NCI-H345 treated with DMSO at 0.1 percent for 48 hours (cell line): ENCODE measurements around the gene RBMS1.

Experiments used
- DNase-seq: peaks from one replicate; lab custom pipeline; 2025; ENCODE audit not compliant: unreplicated experiment; lab: John Stamatoyannopoulos, UW

RBMS1 gene

DNA sequence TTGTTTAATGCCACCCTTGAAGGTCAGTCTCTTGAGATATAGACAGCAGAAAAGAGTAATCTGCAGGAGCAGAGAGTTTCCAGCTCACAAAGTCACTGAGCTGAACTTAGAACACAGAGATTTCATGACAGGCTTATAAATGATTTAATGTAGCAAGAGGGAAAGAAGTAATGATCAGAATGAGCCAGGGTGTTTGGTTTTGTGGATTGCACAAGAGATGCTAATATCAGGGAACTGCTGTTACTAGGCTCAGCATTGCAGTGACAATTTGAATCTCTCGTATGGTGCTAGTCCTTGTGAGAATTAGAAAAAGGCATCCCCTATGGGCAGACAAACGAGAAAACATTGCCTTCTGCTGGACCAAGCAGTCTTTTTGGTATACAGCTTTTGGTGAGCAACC, 231.9 kb downstream of the RBMS1 start:
- DNase-seq, result no peak

DNA sequence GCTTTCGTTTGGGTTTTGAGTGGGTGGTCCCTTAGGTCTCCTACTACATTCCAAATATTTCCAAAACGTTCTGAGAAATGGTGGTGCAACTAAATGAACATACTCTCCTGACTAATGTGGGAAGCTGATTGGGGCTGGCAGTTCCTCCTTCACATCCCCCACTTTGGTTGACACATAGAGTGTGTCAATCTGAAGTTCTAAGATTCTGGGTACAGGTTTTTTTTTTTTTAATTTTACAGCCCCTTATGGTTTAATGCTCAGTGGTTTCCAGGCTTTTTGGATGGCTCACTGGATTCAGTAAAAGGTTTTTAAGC, 235.2 kb downstream of the RBMS1 start:
- DNase-seq, result no peak

DNA sequence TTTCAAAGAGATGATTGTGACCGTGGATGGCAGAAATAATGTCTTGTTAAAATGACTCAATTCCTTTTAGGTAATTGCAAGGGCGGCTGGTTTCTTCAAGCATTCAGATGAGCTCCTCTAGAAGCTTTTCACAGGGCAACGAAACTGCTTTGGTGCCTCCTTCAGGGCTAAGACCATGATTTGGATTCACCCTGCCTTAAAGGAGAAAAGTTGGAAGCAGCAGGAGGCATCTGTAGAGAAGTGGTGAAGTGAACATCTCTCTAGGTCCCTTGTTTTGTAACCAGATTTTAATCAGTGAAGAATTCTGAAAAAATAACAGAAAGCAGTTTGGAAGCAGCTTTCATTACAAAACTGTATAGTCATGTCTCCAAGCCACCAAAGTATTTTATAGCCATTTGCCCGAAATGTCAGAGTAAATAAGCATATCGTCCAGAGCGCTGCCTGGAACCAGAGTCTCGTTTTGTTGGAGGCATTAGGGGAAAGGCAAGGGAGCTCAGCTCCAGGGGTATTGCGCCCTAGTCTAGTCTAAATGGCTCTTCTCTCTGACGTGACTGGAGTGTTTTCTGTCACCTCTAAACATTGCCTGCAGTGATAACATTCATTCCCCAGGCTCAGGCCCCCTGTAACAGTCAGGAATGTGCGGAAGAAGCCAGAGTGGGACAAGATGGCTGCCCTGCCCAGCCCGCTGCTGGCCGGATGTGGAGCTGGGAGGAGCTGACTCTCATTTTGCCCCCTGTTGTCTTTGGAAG, 235.7 kb downstream of the RBMS1 start:
- no peak for DNase-seq

DNA sequence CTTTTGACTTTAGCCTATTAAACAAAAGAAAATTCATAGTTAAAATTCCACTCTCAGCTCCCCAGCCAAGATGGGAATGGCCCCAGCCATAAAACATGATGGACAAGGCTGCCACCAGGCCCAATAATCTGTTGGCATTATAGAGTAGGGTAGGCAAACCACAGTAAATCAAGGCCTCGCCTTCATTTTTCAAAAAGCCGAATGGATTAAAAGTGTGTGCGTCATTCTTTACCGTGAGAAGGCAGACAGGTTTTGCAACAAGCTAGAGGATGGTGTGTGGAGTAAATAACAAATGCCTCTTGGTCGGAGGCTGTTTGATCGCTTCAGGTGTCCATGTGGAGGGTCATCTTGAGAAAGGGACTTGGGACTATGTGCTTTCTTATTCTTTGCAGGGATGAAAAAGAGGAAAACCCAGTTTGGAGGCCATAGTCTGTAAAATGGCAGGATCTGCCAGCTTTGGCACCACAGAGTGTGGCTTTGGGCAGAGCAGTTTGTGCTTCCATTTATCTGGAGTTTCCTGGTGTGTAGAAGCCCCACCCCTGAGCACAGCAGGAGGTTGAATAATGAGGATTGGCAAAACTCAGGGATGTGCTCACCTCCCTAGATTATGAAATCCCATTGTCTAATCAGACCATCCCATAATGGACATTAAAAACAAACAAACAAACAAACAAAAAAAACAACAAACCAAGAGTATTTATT, 236.4 kb downstream of the RBMS1 start:
- DNase-seq, result no peak

DNA sequence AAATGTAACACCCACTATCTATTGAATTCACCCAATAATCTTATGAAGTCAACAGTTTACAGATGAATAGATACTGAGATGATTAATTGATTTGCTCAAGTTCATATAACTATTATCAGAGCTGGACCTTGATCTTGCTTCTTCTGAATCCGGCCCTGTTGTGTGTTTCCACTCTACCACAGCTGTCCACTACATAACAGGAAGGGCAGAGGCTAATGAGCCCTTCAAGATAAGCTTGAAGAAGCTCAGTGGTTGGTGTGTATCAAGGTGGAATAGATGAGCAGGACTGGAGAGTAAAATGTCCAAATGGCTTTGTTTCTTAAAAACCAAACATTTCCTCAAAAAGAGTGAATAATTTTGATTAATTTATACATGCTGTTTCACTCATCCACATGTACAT, 237.1 kb downstream of the RBMS1 start:
- DNase-seq, result no peak

DNA sequence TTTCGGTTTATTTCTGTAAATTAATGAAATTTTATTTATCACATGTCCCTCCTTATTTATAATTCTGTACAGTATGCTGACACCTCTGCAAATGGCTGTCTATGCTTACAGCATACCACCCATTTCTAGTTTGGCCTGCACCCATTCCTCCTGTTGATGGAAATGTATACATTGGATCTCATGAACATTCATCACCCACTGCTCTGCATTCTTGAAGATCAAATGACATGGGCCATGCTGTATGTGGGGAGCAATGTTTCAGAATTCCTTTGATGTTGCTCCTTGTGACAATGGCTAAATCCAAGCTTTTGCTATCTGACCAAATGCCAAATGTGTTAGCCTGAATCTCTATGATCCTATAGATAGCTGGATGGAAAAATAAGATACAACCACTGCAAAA, 238.2 kb downstream of the RBMS1 start:
- no peak for DNase-seq

DNA sequence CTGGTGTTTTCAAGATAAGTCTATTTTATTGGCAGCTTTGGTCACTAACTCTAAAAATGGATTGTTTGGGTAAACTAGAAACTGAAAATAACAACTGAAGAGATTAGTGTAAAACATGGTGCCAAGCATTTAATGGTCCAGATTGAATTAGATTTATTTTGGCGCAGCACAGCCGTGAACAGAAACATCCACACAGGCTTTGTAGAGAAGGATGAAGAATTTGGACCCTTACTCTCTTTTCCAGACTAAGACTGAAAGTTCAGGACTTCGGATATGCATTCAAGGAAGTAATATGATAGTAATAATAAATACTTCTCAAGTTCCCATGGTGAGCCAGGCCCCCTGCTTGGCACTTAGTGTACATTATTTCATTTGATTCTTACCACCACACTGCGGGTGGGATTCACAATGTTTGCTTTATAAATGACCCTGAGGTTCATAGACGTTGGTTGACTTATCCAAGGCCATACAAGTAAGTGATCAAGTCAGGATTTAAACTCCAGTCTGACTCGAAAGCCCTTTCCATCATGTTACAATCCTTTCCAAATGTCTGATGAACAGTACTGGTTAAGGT, 239.3 kb downstream of the RBMS1 start:
- DNase-seq, result no peak

DNA sequence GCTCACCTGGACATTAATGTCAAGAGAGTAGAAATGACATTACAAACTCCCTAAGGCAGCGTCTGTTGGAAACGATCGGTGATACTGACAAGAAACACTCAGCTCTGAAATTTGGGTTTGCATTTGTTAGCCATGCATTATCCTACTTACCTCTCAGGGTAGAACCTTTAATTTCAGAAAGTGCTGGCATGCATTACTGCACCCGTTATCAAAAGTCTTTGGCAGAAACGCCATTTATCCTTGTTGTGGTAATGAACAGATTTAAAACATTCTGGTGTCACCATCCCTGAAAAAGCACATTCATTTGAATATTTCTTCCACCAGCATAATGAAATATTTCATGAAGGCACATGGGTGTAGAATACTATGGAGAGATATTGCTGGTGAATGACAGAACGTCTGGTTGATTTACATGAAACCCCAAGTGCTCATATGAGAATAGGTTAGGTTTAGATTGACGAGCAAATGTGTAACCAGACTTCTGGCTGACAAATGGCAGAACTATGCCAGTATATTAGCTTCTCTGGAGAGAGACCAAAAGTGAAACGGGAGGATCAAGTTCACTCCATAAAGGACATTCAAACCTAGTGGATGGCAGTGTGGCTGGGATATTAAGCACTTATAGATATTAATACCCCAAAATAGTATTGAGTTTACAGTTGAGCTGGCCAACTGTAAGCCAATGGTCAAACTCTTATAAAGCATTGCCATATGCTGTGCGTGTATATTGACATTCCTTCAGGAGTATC, 240.0 kb downstream of the RBMS1 start:
- no peak for DNase-seq

DNA sequence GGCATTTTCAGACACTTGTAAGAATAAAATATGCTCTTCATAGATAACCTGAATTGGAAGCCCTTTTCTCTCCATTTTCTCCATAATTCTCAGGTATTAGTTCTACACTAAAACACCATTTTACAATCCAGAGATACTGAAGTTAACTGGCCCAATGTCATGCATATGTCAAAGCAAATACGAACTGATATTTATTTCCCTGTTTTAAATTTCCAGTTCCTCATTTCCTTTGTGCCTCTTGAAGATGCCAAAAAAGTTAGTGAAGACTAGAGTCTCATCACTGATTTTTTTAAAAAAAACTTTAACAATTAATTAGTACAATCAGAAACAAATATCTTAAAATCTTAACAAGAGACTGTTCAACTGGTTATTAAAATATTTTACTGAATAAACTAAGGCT, 240.7 kb downstream of the RBMS1 start:
- DNase-seq, result no peak

DNA sequence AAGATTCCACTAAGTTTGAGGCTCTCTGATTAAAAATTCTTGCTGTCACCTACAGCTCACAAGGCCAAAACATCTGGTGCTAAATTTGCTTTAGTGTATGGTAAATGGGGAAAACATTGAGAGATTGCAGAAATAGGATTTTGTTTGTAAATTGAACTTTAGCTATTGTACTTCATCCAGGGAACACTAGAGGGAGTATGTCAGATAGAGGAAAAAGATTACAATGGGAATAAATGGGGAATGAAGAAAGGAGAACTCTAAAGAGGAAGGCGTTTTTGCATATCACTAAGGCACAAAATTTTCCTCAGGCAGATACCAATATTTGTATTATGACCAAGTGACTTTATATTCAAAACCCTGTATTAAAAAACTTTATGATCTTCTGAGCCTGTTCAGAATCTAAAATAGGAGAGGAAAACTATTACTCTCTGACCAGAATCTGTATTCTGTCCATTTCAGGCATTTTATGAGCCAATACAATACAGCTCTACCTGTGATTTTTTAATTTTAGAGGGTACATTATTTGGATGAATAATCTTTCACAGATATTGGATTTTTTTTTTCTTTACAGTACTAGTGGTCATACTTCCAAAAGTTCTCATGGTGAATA, 241.2 kb downstream of the RBMS1 start:
- DNase-seq, result peak; percentile 24

DNA sequence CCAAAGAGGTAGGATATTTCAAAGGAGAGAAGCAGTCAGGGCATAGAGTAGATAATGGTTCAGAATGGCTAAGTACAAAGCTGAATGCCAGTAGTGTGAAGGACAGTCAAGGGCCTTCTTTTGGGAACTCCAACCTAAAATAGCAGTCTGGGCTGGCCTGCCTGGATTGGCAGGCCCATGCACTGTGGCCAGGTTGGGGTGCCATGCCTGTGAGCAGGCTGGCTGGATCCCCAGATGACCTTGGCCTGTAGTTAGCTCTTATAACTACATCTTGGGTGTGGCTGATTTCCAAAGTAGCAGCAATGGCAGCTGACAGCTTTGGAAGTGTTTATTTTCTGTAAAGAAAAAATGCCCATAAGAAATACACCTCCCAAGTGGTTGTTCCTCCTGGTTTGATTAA, 242.0 kb downstream of the RBMS1 start:
- DNase-seq, result no peak

DNA sequence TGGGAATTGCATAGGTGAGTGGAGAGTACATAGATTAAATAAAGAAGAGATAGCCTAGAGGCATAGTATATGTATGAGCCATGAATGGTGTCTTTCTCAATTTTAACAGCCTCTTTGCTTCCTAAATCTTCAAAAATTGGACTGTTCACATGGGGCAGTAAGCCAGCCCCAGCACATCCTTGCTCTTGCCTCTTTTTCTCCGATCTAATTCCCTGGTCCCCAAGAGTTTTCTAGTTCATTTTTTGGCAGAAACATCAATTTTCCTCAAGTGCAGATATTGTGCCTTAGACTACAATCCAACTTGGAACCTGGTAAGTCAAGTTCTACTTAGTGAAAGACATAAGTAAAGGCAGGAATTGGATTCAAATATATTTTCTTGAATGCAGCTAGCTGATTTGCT, 243.7 kb downstream of the RBMS1 start:
- no peak for DNase-seq

DNA sequence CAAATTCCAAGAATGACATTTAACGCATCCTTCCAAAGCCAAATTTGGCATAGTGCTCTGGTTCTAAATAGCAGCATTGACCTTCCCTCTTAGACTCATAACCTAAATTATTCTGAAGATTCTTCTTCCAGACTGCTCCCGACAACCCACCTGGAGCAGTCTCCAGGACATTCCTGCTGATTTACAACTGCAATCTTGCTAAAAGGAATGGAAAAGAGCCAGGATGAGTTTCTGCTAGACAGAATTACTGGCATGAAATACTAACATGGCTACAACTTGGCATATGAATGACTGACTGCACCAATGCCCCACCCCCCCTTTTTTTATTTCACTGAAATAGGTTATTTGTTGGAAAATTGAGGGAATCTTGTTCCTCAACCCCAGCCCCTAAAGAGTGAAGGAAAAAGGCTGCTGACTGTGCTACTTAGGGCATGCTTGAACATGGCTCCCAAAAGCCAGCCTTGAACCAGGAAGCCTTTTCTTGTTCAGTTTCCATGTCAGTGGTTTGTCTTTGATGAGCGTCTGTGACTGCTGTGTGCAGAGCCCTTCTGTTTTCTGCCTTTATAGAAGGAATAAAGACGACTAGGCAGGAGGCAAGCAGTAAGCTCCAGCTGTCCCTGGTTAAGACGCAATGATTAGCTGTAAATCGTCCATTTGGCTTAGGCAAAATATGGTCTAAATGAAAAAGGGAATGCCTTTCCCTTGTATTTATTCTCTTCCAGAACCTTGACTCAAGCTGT, 246.1 kb downstream of the RBMS1 start:
- no peak for DNase-seq

DNA sequence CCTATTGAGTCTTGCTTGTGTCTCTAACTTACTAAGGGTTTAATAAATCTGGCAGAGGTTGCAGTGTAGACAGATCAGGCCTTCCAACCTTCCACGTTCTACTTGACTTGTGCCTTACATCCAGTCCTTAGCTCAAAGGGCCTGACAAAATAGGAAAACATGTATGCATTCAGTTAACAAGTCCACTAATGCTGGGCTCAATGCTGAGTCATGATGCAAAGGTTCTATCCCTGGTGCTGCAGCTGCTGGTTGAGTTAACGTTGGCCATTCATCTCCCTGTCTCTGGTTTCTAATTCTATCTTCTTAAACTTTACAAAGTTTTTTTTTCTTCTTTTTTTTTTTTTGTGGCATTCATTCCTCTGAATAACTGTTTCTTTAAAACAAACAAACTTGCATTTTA, 247.3 kb downstream of the RBMS1 start:
- no peak for DNase-seq

DNA sequence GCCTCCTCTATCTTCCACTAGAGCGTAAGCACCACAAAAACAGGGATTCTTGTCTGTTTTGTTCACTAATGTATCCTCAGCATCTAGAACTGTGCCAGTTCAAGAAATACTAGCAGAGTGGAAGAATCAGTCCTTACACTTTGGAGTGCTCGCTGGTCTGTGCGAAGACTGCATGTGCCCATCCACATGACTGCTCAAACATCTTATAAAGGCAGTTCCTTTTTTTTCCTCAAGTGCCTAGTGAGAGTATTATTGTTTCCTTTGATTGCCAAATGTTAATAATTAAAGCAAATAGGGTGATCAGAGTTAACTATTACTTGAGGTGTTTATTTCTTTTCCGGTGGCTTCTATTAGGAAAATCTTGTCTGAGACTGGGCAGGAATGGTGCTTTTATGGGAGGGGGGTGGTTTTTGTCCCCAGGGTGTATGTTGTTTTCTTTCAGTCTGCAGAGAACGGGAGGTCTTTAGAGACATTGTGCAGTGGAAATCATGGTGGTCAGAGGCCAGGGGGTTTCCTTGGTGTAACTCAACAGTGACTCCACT, 247.9 kb downstream of the RBMS1 start:
- no peak for DNase-seq

DNA sequence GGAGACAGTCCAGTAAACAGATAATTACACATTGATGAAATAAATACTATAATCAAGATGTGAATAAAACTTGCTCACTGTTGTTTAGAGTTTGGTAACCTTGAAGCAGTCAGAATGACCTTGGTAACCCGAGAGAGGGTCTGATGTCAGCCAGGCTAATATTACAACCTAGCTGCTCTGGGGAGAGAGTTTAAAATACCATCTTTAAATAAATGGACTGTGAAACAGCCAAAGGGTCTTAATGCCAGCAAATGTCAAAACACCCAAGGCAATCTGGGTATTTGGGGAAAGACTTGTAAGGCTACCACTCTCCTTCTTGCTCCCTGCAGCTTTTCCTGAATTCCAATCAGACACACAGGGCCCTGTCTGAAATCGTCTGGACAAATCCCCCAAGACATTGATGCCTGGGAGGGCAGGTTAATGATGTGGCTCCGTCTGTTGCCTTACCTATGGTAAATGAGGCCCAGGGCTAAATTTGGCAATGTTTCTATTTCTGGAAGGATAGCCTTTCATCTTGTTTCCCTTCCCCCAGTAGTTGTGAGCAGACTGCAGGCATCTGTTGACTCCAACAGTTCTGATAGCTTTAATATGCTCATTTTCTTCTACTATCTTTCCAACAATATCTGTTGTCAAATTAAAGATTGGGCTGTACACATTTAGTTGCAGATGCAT, 250.6 kb downstream of the RBMS1 start:
- DNase-seq, result no peak

DNA sequence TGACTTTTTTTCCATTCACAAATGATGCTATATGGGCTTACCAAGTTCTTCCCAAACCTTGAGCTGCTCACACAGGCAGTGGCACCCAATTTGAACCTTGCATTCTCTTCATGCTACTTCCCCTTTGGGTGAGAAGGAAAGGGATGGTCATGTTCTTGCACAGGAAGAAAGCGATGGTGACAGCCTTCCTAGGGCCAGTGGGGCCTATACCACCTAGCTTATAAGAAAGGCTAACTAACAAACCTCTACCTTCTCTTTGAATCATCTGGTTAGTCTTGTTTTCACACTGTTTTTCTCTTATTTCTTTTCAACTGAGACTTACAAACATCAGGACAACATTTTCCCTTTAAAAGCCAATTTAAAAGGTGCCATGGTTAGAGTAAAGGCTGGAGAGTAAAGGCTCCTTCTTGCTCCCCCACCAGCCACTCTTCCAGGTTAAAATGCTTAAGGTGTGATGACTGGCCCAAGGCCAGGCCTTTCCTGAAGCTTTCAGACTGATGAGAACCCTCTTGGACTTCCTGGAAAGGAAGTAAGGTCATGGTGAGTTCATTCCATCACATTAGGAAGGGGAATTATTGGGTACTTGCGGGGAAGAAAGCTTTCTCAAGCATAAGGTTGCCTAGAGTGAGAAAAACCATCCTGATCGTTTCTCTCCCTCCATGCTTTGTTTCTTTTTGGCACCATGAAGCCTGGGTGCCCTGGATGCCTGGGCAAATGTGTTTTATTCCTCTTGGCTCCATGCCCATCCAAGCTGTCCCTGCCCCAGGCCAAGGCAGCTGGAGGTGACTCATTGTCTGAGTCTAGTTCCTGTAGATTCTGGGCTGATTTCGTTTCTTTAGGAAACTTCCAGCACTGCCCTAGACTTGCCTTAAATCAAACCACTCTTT, 252.1 kb downstream of the RBMS1 start:
- DNase-seq, result no peak

DNA sequence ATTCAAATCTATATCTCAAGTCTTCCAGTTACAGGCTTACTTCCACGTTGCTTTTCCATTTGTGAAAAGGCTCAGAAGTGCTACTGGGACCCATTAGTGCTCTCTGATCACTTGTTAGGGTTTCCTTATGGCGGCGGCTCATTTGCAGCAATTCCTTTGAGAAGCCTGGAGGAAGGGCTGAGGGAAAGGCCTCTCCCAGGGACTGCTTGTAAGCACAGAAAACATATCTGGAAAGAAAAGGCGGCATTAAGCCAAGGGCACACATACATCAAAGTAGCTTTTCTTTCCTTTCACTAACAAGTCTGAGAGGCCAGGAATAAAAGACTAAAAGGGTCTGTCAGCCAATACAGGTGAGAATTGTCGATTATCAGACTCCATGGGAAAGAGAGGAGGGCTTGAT, 254.2 kb downstream of the RBMS1 start:
- DNase-seq, result no peak

DNA sequence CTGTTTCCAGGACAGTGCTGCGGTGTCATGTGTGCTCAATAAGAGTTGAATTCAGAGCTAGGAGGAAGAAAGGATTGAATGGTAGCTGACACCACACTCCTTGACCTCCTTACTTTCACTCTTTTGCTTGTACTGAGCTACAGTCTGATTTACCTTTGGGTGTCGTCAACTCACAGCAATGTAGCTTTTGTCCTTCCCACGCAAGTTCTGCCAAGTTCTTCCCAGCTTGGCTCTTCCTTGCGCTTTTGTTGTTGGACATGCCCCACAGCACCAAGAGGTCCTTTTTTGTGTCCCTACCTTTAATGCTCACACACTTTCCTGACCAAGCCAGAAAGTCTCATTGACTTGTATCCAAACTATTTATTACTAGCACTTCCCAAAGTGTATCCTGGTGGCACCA, 255.2 kb downstream of the RBMS1 start:
- DNase-seq, result no peak
